HG03103 (cell line): ENCODE results near the gene DHRS3.
"Not testable (repeated sequence)": the region's sequence is repeated elsewhere in the genome, so short reads cannot be mapped to it uniquely, and the experiment has no call there.

Experiments used
- ATAC-seq: cut with Tn5 transposase; IDR thresholded peaks from one replicate; pipeline ENCODE4 v1.9.1; 2021; ENCODE audit warnings: low read depth; ENCODE audit not compliant: unreplicated experiment

DHRS3 gene

GRCh38 chr1:12542616-12543592 is 75.1 kb downstream of the DHRS3 start:
- no peak for ATAC-seq

DNA sequence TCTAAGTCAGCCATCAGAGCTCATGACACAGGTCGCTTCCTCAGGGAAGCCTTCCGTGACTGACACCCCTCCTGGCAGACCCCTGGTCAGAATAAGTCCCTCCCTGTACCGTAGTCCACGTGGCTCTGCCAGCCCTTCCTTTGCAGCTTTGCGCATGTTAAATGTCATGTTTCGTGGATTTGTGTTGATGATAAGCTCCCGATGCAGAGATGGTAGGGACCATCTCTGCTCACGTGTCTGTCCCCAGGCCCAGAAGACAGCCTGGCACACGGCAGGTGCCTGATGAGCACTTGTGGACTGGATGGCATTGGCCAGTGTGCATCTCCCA is 75.9 kb downstream of the DHRS3 start:
- no peak for ATAC-seq

DNA sequence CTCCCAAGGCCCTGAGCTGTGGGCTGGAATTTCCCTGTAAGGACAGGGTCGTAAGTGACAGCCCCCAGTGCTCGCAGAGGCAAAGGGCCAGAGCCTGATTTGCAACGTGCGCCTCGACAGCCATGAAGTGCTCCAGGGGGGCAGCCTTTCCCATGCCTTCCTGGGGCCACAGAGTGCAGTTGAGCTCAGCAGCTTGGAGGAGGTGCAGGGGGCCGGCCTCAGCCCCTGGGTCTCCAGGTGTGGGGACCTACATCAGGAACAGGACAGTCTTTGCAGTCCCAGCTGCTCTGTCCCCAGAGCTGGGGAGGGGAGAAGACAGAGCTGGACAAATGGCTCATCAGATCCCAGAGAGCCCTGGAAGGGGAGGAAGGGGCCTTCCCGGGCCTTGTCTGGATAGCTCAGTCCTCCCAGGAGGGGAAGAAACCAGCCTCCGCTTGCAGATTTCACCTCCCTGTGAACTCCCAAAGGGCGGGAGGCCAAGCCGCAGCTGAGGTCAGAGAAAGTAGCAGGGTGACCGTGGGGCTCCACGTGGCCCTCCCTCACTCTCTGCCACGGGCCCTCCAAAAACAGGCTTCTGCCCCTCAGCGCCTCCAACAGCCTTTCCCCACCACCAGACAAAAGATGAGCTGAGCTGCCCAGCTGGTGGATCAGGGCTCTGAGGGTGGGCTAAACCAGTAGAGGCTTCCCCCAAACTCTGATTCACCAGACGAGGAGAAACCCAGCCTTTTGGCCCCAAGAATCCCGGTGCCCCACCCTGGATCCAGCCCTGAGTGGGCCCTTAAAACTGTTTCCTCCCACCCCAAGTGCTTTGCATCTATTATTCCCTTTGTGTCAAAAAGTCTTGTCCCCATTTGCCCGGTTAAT is 76.5 kb downstream of the DHRS3 start:
- ATAC-seq, result no peak

- no peak for ATAC-seq
Observed at GRCh38 chr1:12540580-12541273, 77.3 kb downstream of the DHRS3 start.

DNA sequence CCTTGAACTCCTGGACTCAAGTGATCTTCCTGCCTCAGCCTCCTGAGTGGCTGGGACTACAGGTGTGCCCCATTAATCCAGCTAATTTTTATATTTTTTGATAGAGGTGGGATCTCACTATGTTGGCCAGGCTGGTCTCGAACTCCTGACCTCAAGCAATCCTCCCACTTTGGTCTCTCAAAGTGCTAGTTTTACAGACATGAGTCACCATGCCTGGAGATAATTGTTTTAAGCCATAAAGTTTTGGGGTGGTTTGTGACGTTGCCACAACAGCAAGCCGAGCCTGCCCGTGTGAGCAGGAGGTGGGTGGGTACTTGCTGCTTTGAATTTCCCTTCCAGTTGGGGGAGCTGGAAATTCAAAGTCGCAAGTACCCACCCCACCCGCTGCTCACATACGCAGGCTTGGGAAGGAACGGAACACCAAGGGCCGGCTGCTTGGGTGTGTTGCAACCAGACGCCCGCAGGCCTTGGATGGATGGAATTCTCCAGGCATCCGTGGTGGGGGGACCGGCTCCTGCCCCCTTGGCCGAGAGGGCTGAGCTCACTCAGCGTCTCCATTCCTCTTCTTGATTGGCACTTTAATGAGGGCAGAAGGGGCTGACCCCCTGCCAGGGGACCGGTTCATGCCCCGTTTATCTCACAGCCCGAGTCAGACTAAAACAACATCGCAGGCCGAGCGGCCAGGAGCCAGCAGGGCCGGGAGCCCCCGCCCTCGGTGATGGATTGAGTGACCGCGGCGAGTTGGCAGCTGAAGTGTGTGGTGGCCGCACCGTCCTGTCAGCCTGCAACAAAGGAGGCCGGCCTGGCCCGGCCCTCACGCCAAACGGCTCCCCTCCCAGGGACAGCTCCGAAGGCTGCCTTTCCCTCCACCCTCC is 78.1 kb downstream of the DHRS3 start:
- no peak for ATAC-seq

- no peak for ATAC-seq
Observed at GRCh38 chr1:12539320-12539704, 78.7 kb downstream of the DHRS3 start.

- not testable (repeated sequence) for ATAC-seq
Observed at GRCh38 chr1:12538536-12538935, 79.5 kb downstream of the DHRS3 start.

DNA sequence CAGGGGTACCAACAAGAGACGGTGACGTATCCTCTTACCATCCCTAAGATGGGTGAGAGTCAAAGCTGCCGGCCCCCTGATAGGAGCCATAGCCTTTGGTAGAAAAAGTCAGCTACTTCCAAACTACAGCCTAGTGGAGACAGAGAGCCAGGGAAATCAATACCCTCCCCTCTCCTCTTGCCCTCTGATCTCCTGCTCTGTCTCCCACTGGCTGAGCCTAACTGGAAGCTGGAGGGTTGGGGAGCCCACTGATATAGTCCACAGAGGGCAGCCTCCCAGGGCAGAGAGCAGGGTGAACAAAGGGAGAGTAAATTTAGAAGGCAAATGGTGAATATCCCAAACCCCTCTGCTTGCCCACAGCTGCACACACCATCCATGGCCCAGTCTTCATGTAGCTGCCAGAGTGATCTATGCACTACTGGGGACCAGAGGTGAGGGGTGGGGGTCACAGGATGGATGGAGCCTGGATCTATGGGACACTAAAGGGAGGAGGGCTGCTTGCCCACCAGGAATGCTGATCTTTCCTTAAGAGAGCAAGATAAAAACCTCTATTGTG is 80.0 kb downstream of the DHRS3 start:
- no peak for ATAC-seq

- no peak for ATAC-seq
Observed at GRCh38 chr1:12537294-12537693, 80.7 kb downstream of the DHRS3 start.

- no peak for ATAC-seq
Observed at GRCh38 chr1:12536023-12536639, 81.9 kb downstream of the DHRS3 start.

GRCh38 chr1:12532405-12533315 is 85.3 kb downstream of the DHRS3 start:
- no peak for ATAC-seq

DNA sequence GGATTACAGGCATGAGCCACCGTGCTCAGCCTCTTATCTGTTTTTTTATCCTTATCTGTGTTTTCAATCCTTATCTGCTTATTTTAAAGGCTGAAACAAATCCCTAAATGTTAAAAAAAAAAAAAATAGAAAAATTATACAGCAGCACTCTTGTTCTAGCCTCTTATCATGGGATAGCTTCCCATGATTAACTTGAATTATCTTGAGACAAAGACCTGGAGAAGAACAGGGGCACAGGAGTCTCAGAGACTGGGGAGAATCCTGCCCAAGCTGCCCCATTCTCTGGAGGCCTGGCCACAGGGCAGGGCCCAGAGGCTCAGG is 86.9 kb downstream of the DHRS3 start:
- no peak for ATAC-seq

- ATAC-seq, result no peak
Observed at GRCh38 chr1:12530462-12531178, 87.4 kb downstream of the DHRS3 start.

DNA sequence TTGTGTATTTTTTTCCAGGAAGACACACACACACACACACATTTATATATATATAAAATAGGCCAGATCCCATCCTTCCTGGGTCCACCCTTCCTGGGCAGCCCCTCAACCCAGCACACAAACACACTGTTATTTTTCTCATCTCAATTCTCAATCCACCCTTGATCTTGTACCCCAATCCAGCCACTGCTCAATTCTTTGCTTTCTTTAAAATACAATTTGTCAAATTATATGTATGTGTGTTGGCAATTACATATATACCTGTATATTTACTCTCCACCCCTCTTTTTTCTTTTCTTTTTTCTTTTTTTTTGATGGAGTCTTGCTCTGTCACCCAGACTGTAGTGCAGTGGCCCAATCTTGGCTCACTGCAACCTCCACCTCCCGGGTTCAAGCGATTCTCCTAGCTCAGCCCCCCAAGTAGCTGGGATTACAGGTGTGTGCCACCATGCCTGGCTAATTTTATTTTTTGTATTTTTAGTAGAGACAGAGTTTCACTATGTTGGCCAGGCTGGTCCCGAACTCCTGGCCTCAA is 88.3 kb downstream of the DHRS3 start:
- no peak for ATAC-seq

DNA sequence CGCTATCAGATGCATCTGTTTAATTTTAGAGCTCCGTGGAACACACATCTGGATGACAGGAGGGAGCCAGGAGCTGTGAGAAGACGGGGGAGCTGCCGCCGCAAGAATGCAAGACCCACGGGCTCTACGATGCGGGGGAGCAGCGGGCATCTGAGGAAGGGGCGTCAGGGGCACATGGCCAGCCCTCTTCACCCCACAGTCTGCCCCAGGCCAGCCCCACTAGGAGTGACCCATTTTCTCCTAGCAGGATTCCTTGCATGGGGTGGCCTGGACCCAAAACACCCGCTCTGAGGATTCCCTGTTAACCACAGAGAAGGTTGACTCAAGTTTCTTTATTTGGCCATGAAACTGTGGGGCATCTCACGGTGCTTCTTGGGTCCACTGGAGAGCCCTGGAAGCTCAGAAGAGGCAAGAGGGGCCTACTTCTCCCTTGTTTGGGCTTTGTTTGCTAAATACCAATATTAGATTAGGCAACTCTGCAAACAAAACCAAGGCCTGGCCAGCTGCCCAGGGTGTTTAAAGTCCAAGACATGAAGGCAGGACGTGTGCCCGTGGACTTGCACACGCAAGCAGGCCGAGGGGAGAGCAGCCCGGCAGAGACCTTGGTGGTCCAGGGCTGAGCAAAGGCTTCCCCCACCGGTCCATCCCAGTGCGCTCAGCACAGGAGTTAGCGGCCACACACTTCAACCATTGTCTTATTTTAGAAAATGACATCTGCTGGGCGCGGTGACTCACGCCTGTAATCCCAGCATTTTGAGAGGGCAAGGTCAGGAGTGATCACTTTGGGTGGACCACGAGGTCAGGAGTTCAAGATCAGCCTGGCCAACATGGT is 89.8 kb downstream of the DHRS3 start:
- no peak for ATAC-seq

GRCh38 chr1:12527564-12527963 is 90.4 kb downstream of the DHRS3 start:
- ATAC-seq, result no peak
